T1000 (cell line): Measurements from ENCODE around the gene LEFTY1.

ENCODE experiments used
- DNase-seq: peaks from one replicate; lab custom pipeline; 2025; ENCODE audit warnings: mixed read lengths; lab: John Stamatoyannopoulos, UW

The LEFTY1 gene

DNA sequence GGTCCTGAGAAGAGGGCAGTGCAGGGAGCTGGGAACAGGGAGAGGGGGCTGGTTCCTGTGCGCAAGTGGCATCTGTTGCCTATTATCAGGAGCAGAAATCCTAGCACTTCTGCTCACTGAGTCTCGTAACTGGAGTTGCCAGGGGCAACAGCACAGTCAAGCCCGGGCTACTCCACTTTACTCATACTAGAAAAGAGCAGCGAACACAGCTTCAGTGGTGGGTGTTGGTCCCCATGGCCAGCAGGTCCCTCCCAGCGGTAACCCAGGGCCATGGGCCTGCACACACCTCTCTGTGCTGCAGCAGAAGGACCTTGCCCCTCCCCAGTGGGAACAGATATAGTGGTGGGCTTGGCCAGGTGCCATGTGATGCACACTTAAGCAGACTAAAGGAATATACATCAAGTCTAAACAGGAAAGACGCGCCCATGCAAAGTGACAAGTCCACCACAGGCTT, 26.6 kb upstream of the LEFTY1 start:
- DNase-seq: no peak

- no peak for DNase-seq
Observed at GRCh38 chr1:225914947-225915346, 26.0 kb upstream of the LEFTY1 start.

DNA sequence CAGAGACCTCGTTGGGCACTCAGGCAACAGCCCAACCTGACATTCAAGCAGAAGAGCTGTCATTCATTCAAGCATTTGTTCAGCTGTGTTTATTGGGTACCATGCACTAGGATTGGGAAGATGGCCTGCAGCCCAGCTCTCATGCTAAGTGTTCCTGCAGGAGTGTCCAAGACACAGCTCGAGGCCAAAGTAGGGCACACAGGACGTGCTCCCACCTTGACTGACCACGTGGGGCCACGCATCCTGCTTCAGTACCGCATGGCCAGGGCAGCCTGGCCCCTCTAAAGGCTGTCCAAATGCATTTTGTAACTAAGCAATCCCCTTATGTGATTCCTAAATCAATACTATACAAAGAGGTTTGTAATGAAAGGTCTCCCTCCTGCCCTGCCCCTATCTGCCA, 25.4 kb upstream of the LEFTY1 start:
- no peak for DNase-seq

GRCh38 chr1:225911191-225912130, 22.5 kb upstream of the LEFTY1 start:
- no peak for DNase-seq

DNA sequence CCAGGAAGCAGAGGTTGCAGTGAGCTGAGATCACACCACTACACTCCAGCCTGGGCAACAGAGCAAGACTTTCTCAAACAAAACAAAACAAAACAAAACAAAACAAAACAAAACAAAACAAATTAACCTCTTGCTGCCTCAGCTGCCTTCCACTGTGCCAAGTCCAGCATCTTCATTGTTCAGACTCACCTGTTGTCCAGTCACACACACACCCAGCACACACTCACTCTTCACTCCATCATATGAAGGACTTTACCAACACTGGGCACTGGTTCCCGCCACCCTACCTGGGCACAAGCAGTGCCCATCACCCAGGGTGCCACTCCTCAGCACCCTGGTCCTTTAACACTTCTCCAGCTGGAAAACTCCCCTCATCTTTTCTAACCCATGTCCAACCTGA, 20.5 kb upstream of the LEFTY1 start:
- no peak for DNase-seq

GRCh38 chr1:225908773-225909172, 19.8 kb upstream of the LEFTY1 start:
- DNase-seq: no peak

GRCh38 chr1:225908013-225908640, 19.2 kb upstream of the LEFTY1 start:
- no peak for DNase-seq

DNA sequence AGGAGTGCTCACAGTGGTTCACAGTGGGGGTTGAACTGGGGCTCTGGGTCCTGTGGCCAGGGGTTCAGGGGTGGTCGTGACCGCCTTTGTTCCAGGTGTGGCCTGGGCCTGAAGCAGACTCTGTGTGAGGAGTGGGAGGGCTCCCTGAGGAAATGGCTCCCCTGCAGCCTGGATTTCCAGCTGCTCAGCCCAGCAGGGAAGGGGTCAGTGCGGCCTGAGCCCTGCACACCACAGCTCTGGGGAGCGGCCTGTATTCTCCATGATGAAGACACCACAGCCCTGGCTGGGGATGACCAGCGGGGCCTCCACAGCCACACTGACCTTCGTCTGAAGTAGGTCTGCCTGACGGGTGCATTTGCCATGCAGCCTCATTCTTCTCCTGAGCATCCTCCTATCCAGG, 18.4 kb upstream of the LEFTY1 start:
- no peak for DNase-seq

- no peak for DNase-seq
Observed at GRCh38 chr1:225906467-225906866, 17.5 kb upstream of the LEFTY1 start.

- no peak for DNase-seq
Observed at GRCh38 chr1:225903623-225904022, 14.7 kb upstream of the LEFTY1 start.

DNA sequence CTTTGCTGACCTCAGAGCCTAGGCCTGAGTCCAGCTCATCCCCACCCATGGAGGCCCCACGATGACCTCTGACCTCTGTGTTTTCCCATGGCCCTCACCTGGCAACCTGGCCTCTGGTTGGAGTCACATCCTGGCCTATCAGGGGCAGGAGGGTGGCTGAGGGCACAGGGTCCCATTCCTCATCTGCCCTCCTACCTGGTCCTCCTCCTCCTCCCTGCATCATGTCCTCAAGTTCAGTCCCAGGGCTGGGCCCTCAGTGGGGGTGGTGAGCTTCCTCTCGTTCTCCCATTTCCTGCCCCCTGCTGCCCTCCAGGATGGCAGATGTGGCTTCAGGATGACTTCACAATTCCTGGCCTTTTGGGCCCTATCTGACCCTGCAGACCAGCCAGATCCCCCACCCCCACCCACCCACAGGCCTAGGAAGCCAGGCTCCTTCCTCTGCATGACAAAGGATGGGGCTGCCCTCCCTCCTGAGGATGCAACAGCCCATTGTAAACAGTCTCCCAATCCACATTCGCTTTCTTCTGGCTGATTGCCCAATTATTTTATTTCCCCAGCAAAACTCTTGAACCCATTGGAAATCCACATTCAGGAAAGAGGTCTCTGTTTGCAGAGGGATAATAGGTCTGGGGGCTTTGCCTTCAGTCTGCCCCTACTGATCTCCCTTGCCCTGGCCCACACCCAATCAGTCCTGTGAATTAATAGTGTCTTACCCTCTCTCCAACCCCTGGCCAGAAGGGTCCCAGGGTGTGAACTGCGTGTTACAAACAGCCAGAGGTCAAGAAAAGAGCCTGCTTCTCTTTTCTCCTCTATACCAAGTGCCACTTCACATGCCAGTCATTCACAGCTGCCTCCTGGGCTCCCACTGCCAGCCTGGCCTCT, 10.3 kb upstream of the LEFTY1 start:
- no peak for DNase-seq

DNA sequence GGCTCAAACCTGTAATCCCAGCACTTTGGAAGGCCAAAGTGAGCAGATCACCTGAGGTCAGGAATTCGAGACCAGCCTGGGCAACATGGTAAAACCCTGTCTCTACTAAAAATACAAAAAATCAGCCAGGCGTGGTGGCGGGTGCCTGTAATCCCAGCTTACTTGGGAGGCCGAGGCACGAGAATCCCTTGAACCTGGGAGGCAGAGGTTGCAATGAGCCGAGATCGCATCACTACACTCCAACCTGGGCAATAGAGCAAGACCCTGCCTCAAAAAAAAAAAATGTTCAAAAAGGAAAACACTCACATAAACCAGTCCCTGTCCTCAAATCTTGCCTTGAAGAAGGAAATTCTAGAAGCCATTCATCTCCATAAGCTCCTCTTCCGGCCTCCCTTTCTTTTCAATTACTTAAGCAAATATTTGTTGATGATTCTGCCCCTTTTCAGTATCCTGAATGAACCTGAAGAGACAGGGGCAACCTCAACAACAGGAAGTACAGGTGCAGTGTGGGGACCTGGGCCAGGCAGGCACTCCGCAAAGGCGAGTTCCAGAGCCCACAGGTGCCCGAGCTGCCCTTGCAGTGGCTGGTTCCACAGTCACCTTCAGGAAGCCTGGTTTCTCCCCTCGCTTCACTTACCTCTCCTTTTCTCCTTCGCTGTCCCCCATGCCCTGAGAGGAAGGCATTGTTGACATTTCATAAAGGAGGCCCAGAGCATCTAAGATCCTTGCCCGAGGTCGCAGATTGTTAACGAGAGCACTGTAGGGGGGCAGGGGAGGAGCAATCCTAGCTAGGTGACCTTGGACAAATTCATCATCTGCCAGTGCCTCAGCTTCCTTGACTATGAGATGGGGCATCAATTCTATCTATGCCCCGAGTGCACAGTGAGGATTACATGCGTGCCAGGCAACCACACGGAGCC, 8.9 kb upstream of the LEFTY1 start:
- DNase-seq: no peak

DNA sequence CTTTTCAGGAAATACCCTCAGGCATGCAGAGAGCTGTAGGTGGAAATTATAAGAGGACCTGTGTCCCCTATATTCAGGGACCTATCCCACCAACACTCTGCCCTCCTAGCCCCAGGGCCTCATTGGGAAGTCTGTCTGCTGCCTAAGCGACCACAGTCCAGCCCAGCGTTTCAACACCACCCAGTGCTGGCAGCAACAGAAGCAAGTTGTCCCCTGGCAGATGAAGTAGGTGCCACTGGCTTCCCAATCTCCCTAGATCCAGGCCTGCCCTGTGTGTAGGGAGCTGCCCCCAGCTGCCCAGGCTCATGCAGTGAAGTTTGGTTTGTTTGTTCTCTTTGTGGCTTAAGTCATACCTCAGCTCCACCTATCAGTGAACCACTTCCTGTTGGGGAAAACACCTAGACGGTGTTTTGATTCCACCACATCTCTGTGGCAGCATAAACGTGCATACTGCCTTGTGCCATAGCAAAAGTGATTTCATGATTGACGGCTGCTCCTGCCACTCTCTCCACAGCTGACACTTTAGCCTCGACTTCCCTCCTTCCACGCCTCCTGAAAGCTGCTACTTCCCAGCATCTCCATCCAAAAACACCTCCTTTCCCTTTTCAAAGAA, 8.1 kb upstream of the LEFTY1 start:
- DNase-seq: no peak

DNA sequence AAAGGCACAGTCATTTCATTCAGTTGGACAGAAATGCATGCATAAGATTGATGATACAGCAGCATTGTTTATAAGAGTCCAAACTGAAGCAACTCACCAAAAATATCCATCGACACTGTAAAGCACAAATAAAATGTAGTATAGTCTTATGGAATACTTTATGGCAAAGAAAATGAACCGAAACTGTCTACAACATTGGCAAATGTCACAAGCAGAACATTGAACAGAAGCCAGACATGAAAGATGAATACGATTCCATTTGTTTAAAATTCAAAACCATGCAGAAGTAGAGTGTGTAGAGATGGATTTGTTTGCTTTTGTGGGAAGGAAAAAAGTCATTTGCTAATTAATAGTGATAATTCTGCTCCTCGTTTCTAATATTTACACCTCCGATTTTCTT, 7.5 kb upstream of the LEFTY1 start:
- DNase-seq: no peak

- no peak for DNase-seq
Observed at GRCh38 chr1:225892307-225892706, 3.4 kb upstream of the LEFTY1 start.

DNA sequence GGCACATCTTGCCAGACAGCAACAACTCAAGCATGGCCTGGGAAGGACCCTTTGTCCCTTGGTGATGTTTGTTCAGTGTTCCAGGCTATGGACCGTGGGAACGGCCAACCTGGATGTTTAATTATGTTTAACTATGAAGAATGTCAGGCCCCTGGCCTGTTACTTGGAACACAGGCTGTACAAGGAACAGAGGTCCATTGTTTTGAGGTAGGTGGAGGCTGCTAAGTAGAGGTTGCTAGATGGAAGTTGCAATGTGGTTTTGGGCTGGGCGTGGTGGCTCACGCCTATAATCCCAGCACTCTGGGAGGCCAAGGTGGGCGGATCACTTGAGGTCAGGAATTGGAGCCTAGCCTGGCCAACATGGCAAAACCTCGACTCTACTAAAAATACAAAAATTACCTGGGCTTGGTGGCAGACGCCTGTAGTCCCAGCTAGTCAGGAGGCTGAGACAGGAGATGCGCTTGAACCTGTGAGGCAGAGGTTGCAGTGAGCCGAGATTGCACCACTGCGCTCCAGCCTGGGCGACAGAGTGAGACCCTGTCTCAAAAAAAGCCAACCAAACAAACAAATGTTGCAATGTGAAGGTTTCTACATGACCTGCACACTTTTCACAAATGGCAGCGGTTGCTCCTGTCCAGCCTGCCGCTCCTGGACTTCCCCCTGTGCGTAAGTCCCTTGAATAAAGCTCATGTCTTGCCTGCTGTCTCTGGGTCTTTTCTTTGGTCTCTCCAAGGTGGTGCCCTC, 2.5 kb upstream of the LEFTY1 start:
- DNase-seq: no peak

- no peak for DNase-seq
Observed at GRCh38 chr1:225890346-225891228, 1.6 kb upstream of the LEFTY1 start.

GRCh38 chr1:225889743-225890142, 797 bp upstream of the LEFTY1 start:
- DNase-seq: no peak

GRCh38 chr1:225888289-225888897, 553 bp downstream of the LEFTY1 start:
- DNase-seq: no peak
